Mammary microvascular endothelial cell (primary cell): ENCODE data around the gene ERV3-1. TPM values are rescaled to one million over a fixed set of nuclear protein-coding genes. Genes with fewer than 3 reads are reported as not detected.

Experiments used
- total RNA-seq: library from RNA; depleted of rRNA; stranded (reverse); fragments of >200 nt; gene quantifications from 2 replicates; pipeline ENCODE4 v1.2.3, GENCODE V29; 2015

ERV3-1 gene, protein sequence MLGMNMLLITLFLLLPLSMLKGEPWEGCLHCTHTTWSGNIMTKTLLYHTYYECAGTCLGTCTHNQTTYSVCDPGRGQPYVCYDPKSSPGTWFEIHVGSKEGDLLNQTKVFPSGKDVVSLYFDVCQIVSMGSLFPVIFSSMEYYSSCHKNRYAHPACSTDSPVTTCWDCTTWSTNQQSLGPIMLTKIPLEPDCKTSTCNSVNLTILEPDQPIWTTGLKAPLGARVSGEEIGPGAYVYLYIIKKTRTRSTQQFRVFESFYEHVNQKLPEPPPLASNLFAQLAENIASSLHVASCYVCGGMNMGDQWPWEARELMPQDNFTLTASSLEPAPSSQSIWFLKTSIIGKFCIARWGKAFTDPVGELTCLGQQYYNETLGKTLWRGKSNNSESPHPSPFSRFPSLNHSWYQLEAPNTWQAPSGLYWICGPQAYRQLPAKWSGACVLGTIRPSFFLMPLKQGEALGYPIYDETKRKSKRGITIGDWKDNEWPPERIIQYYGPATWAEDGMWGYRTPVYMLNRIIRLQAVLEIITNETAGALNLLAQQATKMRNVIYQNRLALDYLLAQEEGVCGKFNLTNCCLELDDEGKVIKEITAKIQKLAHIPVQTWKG
- total RNA-seq: 18.7 TPM in 2 replicates

DNA sequence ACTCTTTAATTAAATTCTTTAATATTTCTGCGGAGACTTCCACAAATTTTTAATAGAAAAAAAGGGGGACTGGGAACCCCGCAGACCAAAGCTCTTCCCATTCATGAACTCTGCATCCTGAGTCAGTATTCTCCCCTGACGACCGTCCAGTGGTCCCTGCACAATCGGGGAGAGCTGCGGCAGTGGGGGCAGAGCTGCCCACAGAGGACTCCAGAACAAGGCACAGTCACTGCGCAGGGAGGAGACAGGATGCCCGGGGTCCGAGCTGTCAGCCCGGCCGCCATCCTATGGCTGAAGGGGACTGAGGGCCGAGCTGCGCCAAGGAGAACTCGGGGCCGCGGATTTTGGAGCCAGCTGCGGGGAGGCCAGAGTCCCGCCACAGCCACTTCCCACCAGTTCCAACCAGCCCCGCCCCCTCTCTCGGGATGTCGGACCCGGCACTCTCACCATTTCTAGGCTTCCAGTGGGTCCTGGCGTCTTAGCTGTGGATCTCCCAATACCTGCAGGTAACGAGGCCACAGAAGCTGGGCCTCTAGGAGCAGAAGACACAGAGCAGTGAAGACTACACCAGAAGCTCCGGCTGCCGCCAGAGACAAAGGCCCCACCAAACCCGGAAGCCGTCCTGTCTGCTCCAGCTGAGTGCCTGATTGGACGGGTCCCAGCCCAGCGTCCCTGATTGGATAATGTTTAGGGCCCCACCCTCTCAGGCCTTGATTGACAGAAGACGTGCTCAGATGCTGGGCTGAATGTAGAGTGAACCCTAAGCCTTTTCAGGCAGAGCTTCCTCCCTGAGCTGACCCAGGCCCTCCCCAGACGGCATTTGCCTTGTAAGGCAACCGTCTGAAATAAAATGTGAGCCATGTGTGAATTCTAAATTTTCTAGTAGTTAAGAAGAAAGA lies at the start of gene ERV3-1:
TSS of gene ERV3-1 (minus strand) at position 594 of the 899 bp plus-strand sequence. CDS start 13,661 bp downstream, outside the sequence.

DNA sequence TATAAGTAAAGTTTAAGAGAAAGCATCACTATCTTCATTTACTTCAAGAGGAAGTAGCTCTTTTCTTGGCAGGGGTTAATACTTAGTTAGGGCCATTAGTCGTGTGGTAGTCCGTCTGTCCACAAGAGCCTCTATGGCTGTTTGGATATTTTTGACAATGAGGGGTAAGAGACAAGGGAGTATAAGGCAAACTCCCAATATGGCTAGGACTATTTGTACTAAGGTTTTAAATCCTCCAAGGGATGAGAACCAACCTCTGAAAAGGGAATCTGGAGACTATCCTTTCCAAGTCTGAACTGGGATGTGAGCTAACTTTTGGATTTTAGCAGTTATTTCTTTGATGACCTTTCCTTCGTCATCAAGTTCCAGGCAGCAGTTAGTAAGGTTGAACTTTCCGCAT lies 15.6 kb downstream of the ERV3-1 start, which contains the start of gene ZNF117:
TSS of gene ZNF117 (minus strand) at position 101 of the 400 bp plus-strand sequence.

Other genes with a start within 250 kb of the ERV3-1 start
- gene ZNF138, start 212.3 kb downstream of the ERV3-1 start, total RNA-seq: 2.3 and 2.8 TPM in 2 replicates
- gene ZNF273, start 103.4 kb downstream of the ERV3-1 start, total RNA-seq: 2.1 and 4.6 TPM in 2 replicates
- gene ZNF117, start 15.7 kb downstream of the ERV3-1 start, total RNA-seq: 5.0 and 5.9 TPM in 2 replicates